SK-N-MC (cell line): ENCODE results near the gene PATE4.
"Not testable (repeated sequence)": the region's sequence is repeated elsewhere in the genome, so short reads cannot be mapped to it uniquely, and the experiment has no call there.

Experiments used
- EZH2 ChIP-seq: fragments of 200-600 bp; sonication (generic); IDR thresholded peaks from one replicate; pipeline ENCODE4 v1.6.1; 2017; ENCODE audit warnings: antibody characterized with exemption
- FOXP2 ChIP-seq: optimal IDR thresholded peaks from 2 replicates; pipeline ENCODE3; 2011; ENCODE audit warnings: mild to moderate bottlenecking, moderate library complexity; ENCODE audit not compliant: insufficient read depth; ENCODE audit errors: extremely low read length, control extremely low read depth
- POLR2AphosphoS5 ChIP-seq: IDR thresholded peaks from 2 replicates; pipeline ENCODE4 v1.6.1; 2012; ENCODE audit warnings: mild to moderate bottlenecking, low read depth, low read length, borderline replicate concordance

DNA sequence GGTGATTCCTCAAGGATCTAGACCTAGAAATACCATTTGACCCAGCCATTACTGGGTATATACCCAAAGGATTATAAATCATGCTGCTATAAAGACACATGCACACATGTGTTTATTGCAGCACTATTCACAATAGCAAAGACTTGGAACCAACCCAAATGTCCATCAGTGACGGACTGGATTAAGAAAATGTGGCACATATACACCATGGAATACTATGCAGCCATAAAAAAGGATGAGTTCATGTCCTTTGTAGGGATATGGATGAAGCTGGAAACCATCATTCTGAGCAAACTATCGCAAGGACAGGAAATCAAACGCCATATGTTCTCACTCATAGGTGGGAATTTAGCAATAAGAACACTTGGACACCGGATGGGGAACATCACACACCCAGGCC, 32.2 kb downstream of the PATE4 start:
- TF ChIP-seq EZH2, POLR2AphosphoS5, FOXP2: not testable (repeated sequence)
